OCI-LY3 (cell line): ENCODE data around the gene CYP2W1.

Experiments
- H2AFZ ChIP-seq: fragments of 200-600, 300-600 bp; shearing (Covaris generic); 2 replicates; pipeline ENCODE4 v1.6.0; 2014; ENCODE audit warnings: antibody characterized with exemption, low read depth, low read length
- H3K27ac ChIP-seq: fragments of 200-600, 300-600 bp; sonication (generic); 2 replicates; pipeline ENCODE4 v1.5.1; 2014; ENCODE audit warnings: mild to moderate bottlenecking, low read length, moderate library complexity, mixed read lengths
- H3K27me3 ChIP-seq: fragments of 200-600, 300-600 bp; sonication (generic); 2 replicates; pipeline ENCODE4 v1.6.1; 2014; ENCODE audit warnings: low read depth, low read length, mixed read lengths
- H3K36me3 ChIP-seq: fragments of 200-600, 300-600 bp; sonication (generic); replicated peaks from 2 replicates; pipeline ENCODE3; 2014; ENCODE audit warnings: low read depth, low read length, mixed read lengths
- H3K4me1 ChIP-seq: fragments of 300-600, 200-600 bp; sonication (generic); 2 replicates; pipeline ENCODE4 v1.6.1; 2014; ENCODE audit warnings: low read length, mixed read lengths
- H3K4me2 ChIP-seq: fragments of 200-600, 300-600 bp; sonication (generic); 2 replicates; pipeline ENCODE4 v1.6.1; 2014; ENCODE audit warnings: low read length, mixed read lengths
- H3K4me3 ChIP-seq: fragments of 300-600, 200-600 bp; sonication (generic); 2 replicates; pipeline ENCODE4 v1.5.1; 2014; ENCODE audit warnings: antibody characterized with exemption, mild to moderate bottlenecking, low read length, moderate library complexity
- H3K79me2 ChIP-seq: fragments of 300-600, 200-600 bp; shearing (Covaris generic); 2 replicates; pipeline ENCODE4 v1.6.1; 2014; ENCODE audit warnings: mild to moderate bottlenecking, low read length, mixed read lengths
- H3K9ac ChIP-seq: fragments of 300-600, 200-600 bp; shearing (Covaris generic); 2 replicates; pipeline ENCODE4 v1.6.0; 2014; ENCODE audit warnings: mild to moderate bottlenecking, low read length, moderate library complexity
- H3K9me3 ChIP-seq: fragments of 200-600, 300-600 bp; shearing (Covaris generic); 2 replicates; pipeline ENCODE4 v1.6.1; 2014; ENCODE audit warnings: low read length, mixed read lengths; ENCODE audit not compliant: insufficient read depth
- H4K20me1 ChIP-seq: fragments of 200-600, 300-600 bp; sonication (generic); 2 replicates; pipeline ENCODE4 v1.6.1; 2016; ENCODE audit warnings: low read length, mixed read lengths; ENCODE audit not compliant: insufficient read depth
- CTCF ChIP-seq: fragments of 200-600, 300-600 bp; sonication (generic); IDR thresholded peaks from 2 replicates; pipeline ENCODE4 v1.5.1; 2014; ENCODE audit warnings: antibody characterized with exemption, low read length, low read depth
- EZH2phosphoT487 ChIP-seq: fragments of 200-600 bp; shearing (Covaris generic); IDR thresholded peaks from 2 replicates; pipeline ENCODE4 v1.6.1; 2018; ENCODE audit warnings: antibody characterized with exemption, mixed run types, low read depth

CYP2W1 gene

DNA sequence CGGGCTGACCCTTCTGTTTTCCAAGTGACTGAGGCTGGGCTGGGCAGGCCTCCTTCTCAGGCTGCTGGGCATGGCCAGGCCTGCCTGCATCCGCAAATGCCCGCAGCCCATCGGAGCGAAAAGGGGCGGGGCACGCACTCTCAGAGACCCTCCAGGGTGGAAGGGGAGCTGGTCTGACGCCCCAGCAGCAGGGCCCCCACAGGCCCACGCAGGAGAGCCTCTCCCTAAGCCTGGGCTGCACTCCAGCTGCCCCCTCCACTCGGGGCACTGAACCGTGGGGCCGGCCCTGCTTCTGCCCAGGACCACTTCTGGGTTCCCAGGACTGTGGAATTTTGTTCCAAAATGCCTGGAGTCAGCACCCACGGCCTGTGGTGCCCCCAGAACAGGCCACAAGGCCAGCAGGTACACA is 37.8 kb upstream of the CYP2W1 start:
- H3K27me3 ChIP-seq, result peaks cover 8% of the 10 kb centered on the region; the same call in 1 of the 2 replicates
- no peak overlapping the region for H3K4me2 ChIP-seq
- no peaks in the 10 kb centered on the region for H3K9me3 ChIP-seq
- no peak overlapping the region for H3K9ac ChIP-seq
- H3K79me2 ChIP-seq, result no peaks in the 10 kb centered on the region
- TF ChIP-seq EZH2phosphoT487 (no peak), CTCF (no peak)
- H4K20me1 ChIP-seq, result no peaks in the 10 kb centered on the region
- no peak overlapping the region for H3K4me3 ChIP-seq
- no peak overlapping the region for H3K27ac ChIP-seq
- H2AFZ ChIP-seq, result no peak overlapping the region
- peaks cover 9% of the 10 kb centered on the region for H3K36me3 ChIP-seq
- peaks cover 30% of the 10 kb centered on the region for H3K4me1 ChIP-seq

- H3K27me3 ChIP-seq, result peaks cover 8% of the 10 kb centered on the region; the same call in 1 of the 2 replicates
- H3K27ac ChIP-seq, result no peak overlapping the region
- H2AFZ ChIP-seq, result no peak overlapping the region
- TF ChIP-seq EZH2phosphoT487 (no peak), CTCF (no peak)
- H3K9me3 ChIP-seq, result no peaks in the 10 kb centered on the region
- H3K79me2 ChIP-seq, result no peaks in the 10 kb centered on the region
- H3K36me3 ChIP-seq, result peaks cover 6% of the 10 kb centered on the region
- no peak overlapping the region for H3K4me2 ChIP-seq
- no peaks in the 10 kb centered on the region for H4K20me1 ChIP-seq
- H3K9ac ChIP-seq, result no peak overlapping the region
- H3K4me1 ChIP-seq, result peaks cover 30% of the 10 kb centered on the region
- H3K4me3 ChIP-seq, result no peak overlapping the region
Observed at GRCh38 chr7:945556-946255, 37.3 kb upstream of the CYP2W1 start.

DNA sequence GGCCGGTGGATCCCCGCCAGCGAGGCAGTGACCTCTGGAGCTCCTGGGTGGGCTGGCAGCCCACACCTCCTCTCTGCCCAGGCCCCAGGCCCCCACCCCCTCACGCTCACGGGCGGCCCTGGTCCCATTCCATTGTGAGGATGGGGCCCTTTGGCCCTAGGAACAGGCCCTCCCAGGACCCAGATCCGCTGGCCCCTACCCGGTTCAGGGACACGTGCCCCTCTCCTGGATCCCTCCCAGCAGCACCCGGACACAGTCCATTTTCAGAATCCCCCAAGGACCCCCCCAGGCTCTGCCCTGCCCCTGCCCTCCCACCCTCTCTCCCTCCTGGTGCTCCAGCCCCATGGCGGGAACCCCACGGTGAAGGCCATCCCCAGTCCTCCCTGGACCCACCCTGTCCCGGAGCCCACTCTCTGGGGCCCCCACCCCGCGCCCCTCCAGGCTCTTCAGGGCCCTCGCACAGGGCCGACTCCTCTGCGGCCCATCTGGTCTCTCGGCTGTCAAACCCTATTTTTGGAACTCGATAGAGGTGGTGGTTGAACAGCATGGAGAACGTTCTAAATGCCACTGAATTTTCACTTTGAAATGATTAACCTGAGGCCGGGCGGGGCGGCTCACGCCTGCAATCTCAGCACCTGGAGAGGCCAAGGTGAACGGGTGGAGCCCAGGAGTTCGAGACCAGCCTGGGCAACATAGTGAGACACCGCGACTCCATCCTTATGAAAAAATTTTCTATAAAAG is 36.6 kb upstream of the CYP2W1 start:
- peaks cover 6% of the 10 kb centered on the region for H3K36me3 ChIP-seq
- no peak overlapping the region for H3K4me2 ChIP-seq
- no peaks in the 10 kb centered on the region for H3K9me3 ChIP-seq
- H3K9ac ChIP-seq, result no peak overlapping the region
- TF ChIP-seq CTCF (no peak), EZH2phosphoT487 (no peak)
- no peak overlapping the region for H3K27ac ChIP-seq
- H3K79me2 ChIP-seq, result no peaks in the 10 kb centered on the region
- H4K20me1 ChIP-seq, result no peaks in the 10 kb centered on the region
- peaks cover 7% of the 10 kb centered on the region; the same call in 1 of the 2 replicates for H3K27me3 ChIP-seq
- no peak overlapping the region for H3K4me3 ChIP-seq
- H3K4me1 ChIP-seq, result peaks cover 24% of the 10 kb centered on the region
- H2AFZ ChIP-seq, result no peak overlapping the region

DNA sequence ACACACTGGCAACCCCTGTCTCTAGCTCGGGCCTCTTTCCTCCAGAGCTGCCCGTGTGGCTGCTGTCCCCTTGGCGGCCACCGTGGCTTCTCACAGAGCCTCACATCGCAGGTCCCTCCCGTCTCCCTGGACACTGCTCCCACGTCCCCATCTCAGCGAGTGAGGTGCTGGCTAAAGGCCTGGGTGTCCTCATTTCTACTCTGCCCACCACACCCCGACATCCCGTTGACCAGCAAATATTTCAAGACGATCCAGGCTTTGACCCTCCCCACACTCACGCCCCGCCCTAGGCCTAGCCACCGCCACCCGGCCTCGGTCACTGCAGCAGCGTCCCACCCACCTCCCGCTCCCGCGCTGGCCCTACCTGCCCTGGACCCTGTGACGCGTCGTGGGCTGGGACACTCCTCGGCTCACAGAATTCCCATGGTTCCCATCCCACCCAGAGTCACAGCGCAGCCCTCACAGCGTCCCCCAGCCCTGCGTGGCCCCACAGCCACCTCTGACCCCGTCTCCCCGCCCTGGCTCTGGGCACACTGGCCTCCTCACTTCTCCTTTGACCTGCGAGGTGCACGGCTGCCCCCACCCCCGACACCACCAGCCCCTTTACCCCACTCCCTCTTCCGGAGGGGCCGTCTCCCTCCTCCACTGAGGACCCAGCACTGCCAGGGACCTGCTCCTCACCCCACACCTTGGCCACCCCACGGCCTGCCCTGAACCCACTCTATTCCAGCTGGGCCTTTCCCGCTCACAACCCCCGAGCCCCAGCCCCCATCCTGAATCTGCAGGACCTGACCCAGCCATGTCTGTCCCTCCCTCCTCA is 35.4 kb upstream of the CYP2W1 start:
- H3K27ac ChIP-seq, result no peak overlapping the region
- H4K20me1 ChIP-seq, result no peaks in the 10 kb centered on the region
- no peaks in the 10 kb centered on the region for H3K9me3 ChIP-seq
- no peak overlapping the region for H3K4me2 ChIP-seq
- no peaks in the 10 kb centered on the region for H3K79me2 ChIP-seq
- peaks cover 6% of the 10 kb centered on the region for H3K36me3 ChIP-seq
- no peaks in the 10 kb centered on the region for H3K27me3 ChIP-seq
- no peak for TF ChIP-seq EZH2phosphoT487
- no peak for TF ChIP-seq CTCF
- H2AFZ ChIP-seq, result no peak overlapping the region
- no peak overlapping the region for H3K4me3 ChIP-seq
- peaks cover 21% of the 10 kb centered on the region for H3K4me1 ChIP-seq
- H3K9ac ChIP-seq, result no peak overlapping the region
